Activated CD8-positive, alpha-beta memory T cell treated with anti-CD3 and anti-CD28 coated beads for 36 hours (primary cell): Measurements from ENCODE around the gene AZI2. TPM values are rescaled to one million over a fixed set of nuclear protein-coding genes. Genes with fewer than 3 reads are reported as not detected.

Source experiments
- CTCF ChIA-PET: fragments of 350-600 bp; sonication (Branson Sonifier 250); formaldehyde crosslinking; loops from one replicate; lab custom pipeline; 2021; ENCODE audit warnings: antibody characterized with exemption; lab: Charles Lee
- POLR2A ChIA-PET: fragments of 350-600 bp; sonication (Branson Sonifier 250); formaldehyde crosslinking; loops from one replicate; lab custom pipeline; 2021; ENCODE audit warnings: antibody characterized with exemption; lab: Charles Lee
- total RNA-seq, 2 experiments: library from RNA; stranded (reverse); gene quantifications; one replicate each; pipeline ENCODE4 v1.2.3, GENCODE V29; 2021

AZI2 gene
- 10 to 100 TPM; 27.3 to 32.4 TPM for total RNA-seq

- POLR2A ChIA-PET, result interaction anchor here (0.7 to 1.4 kb wide), 5 partner anchors 22 to 637 kb away, joined by 3 to 9 read pairs (median 4); no protein-coding TSS in a partner anchor
- CTCF ChIA-PET, result interaction anchor here (0.9 to 1.6 kb wide), 4 partner anchors 12 to 979 kb away, joined by 3 to 6 read pairs (median 4); partner anchors contain the start of gene NEK10
These were observed at the start of gene AZI2, which contains the start of gene ZCWPW2 for GRCh38 chr3:28348629-28349468. TSS of gene AZI2 (minus strand) at chr3:28348824. CDS start at chr3:28340617, 8,207 bp downstream. TSS of gene ZCWPW2 (plus strand) at chr3:28348721. CDS start at chr3:28413069, 64,348 bp downstream.

- CTCF ChIA-PET, result no interaction called here
These were observed 40.4 kb upstream of the AZI2 start for GRCh38 chr3:28388978-28389377.

GRCh38 chr3:28386049-28386448 lies 37.4 kb upstream of the AZI2 start:
- POLR2A ChIA-PET, result no interaction called here
- CTCF ChIA-PET, result no interaction called here

More at GRCh38 chr3:28388978-28389377, 40.4 kb upstream of the AZI2 start:
- POLR2A ChIA-PET, result no interaction called here

- ChIA-PET CTCF (no interaction called here), POLR2A (no interaction called here)
These were observed 27.8 kb upstream of the AZI2 start for GRCh38 chr3:28376424-28376823.

GRCh38 chr3:28349469-28350000 lies 911 bp upstream of the AZI2 start:
- CTCF ChIA-PET, result interaction anchor here (1.0 to 1.6 kb wide), 3 partner anchors 22 to 980 kb away, joined by 3 to 6 read pairs (median 4); partner anchors contain the start of gene NEK10
- POLR2A ChIA-PET, result interaction anchor here (0.7 to 1.4 kb wide), 5 partner anchors 22 to 638 kb away, joined by 3 to 9 read pairs (median 4); no protein-coding TSS in a partner anchor

GRCh38 chr3:28348265-28348628 lies 377 bp downstream of the AZI2 start:
- ChIA-PET POLR2A (interaction anchor here (1.0 to 1.4 kb wide), 3 partner anchors 21 to 636 kb away, joined by 3 to 9 read pairs (median 4); no protein-coding TSS in a partner anchor), CTCF (interaction anchor here (0.7 to 1.4 kb wide), 3 partner anchors 11 to 20 kb away, joined by 3 to 4 read pairs (median 3); no protein-coding TSS in a partner anchor)

GRCh38 chr3:28347374-28348264 lies 1.0 kb downstream of the AZI2 start:
- CTCF ChIA-PET, result interaction anchor here (0.7 kb wide), 1 partner anchor 19 kb away, joined by 3 read pairs; no protein-coding TSS in a partner anchor
- POLR2A ChIA-PET, result no interaction called here

- ChIA-PET POLR2A (no interaction called here), CTCF (interaction anchor here (1.1 kb wide), 1 partner anchor 624 kb away, joined by 3 read pairs; the partner anchor contains the start of gene EOMES)
These were observed 2.9 kb downstream of the AZI2 start for GRCh38 chr3:28345690-28346089.

- ChIA-PET CTCF (interaction anchor here (1.1 kb wide), 1 partner anchor 631 kb away, joined by 5 read pairs; no protein-coding TSS in a partner anchor), POLR2A (no interaction called here)
These were observed 5.5 kb downstream of the AZI2 start for GRCh38 chr3:28343144-28343543.

GRCh38 chr3:28337230-28337629 lies 11.4 kb downstream of the AZI2 start:
- POLR2A ChIA-PET, result no interaction called here

GRCh38 chr3:28335246-28335645 lies 13.4 kb downstream of the AZI2 start:
- ChIA-PET POLR2A (no interaction called here), CTCF (no interaction called here)

More at GRCh38 chr3:28337230-28337629, 11.4 kb downstream of the AZI2 start:
- CTCF ChIA-PET, result interaction anchor here (0.6 kb wide), 2 partner anchors 12 to 656 kb away, joined by 3 read pairs; partner anchors contain the start of genes AZI2 and ZCWPW2

GRCh38 chr3:28334552-28334951 lies 14.1 kb downstream of the AZI2 start:
- CTCF ChIA-PET, result no interaction called here
- POLR2A ChIA-PET, result no interaction called here

GRCh38 chr3:28328188-28329151 lies 20.2 kb downstream of the AZI2 start:
- ChIA-PET CTCF (interaction anchor here (0.9 to 3.7 kb wide), 6 partner anchors 20 to 616 kb away, joined by 3 to 28 read pairs (median 4); partner anchors contain the start of genes AZI2, EOMES and ZCWPW2), POLR2A (interaction anchor here (2.2 kb wide), 1 partner anchor 609 kb away, joined by 8 read pairs; no protein-coding TSS in a partner anchor)

- ChIA-PET CTCF (interaction anchor here (2.2 to 3.7 kb wide), 2 partner anchors 605 to 614 kb away, joined by 11 to 28 read pairs; partner anchors contain the start of gene EOMES), POLR2A (interaction anchor here (0.6 to 2.2 kb wide), 7 partner anchors 22 to 734 kb away, joined by 3 to 12 read pairs (median 8); partner anchors contain the start of genes AZI2 and ZCWPW2)
These were observed 22.1 kb downstream of the AZI2 start for GRCh38 chr3:28326458-28326926.

- POLR2A ChIA-PET, result no interaction called here
- CTCF ChIA-PET, result interaction anchor here (1.3 kb wide), 1 partner anchor 602 kb away, joined by 4 read pairs; no protein-coding TSS in a partner anchor
These were observed 26.2 kb downstream of the AZI2 start for GRCh38 chr3:28322464-28322863.

- POLR2A ChIA-PET, result interaction anchor here (0.6 kb wide), 1 partner anchor 600 kb away, joined by 5 read pairs; no protein-coding TSS in a partner anchor
- CTCF ChIA-PET, result interaction anchor here (1.3 kb wide), 1 partner anchor 601 kb away, joined by 4 read pairs; no protein-coding TSS in a partner anchor
These were observed 27.6 kb downstream of the AZI2 start for GRCh38 chr3:28320981-28321380.
